ENCODE data around the gene POLR3G.

Gene POLR3G

DNA sequence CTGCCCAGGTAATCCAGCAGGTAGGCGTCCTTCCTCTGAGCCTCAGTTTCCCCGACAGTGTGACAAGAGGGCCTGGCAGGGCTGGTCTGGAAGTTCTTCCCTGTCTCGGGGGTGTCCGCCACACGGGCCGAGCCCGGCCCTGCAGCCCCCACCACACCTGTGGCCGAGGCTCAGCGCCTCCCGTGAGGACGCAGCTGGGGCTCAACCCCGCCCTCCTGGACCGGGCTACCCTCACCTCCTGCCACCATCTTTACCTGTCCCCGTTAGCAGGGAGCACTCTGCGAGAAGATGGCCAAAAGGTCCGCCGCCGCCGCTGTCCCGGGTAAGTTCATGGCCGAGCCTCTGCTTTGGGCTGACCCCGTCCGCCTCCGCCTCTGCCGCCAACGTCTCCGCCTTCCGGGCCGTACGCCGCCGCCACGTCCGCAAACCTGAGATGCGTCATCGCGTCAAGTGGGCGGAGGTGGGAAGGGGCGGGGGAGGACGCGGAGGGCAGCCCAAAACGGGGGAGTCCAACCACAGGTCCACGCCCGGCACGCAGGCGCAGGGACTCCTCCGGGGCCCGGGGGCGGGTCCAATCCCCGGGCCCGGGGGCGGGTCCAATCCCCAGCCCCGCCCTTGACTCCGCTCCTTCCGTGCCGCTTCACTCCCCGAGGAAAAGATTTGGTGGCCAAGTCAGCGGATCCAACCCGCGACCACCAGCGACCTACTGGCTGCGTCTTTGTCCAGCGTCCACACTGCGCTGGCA, 54.7 kb downstream of the POLR3G start, which contains the start of gene LYSMD3:
Gene LYSMD3 (minus strand): TSS at position 391 of the 745 bp plus-strand sequence. CDS start 4,295 bp downstream, outside the sequence.
- peak within 1 kb of the TSS; percentile 98 for H3K27ac Mint-ChIP-seq
- H3K36me3 Mint-ChIP-seq: peaks cover 2% of the 10 kb centered on the region
- H3K4me1 Mint-ChIP-seq (ENCODE audit: low read depth): peaks cover 35% of the 10 kb centered on the region
- H3K9me3 Mint-ChIP-seq (ENCODE audit: low read depth): no peaks in the 10 kb centered on the region
- peaks cover 11% of the 10 kb centered on the region for H3K27me3 Mint-ChIP-seq
- peak within 1 kb of the TSS; percentile 98 for H3K4me3 Mint-ChIP-seq

DNA sequence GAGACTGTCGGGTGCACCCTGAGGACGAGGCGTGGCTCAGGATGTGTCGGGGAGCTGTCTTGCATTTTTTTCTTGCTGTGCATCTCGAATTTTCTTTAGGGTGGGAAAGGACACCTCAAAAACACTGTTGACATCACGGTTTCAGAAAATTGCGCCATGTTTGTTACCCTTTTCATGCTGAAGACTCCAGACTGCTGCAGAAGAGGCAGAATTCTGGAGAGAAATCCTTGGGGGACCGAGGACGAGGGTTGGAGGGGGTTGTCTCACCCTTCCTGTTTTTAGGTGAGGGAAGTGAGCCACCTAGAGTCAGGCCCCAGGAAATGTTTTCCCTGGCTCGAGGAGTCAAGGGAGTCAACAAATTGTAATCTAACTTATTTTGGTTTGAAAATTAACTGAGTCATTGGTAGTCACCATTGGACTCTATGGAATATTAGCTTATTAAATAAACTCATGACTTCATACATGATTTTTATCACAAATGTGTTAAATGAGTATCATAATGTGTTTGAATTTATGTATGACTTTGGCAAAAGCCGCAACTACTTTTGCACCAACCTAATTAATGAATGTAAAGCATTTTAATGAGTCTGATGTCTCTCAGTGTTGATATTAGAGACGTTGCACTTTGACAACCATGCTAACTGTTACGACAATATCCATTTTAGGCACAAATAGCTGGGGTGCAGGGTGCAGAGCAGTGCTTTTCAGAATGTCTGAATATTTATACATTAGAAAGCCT, 55.4 kb downstream of the POLR3G start:
- H3K9me3 Mint-ChIP-seq (ENCODE audit: low read depth): no peaks in the 10 kb centered on the region
- peaks cover 12% of the 10 kb centered on the region for H3K27me3 Mint-ChIP-seq
- H3K4me1 Mint-ChIP-seq (ENCODE audit: low read depth): peaks cover 32% of the 10 kb centered on the region
- peak overlapping the region; percentile 98 for H3K4me3 Mint-ChIP-seq
- H3K27ac Mint-ChIP-seq: peak overlapping the region; percentile 98
- peaks cover 2% of the 10 kb centered on the region for H3K36me3 Mint-ChIP-seq

GRCh38 chr5:90530736-90531487, 56.2 kb downstream of the POLR3G start:
- peaks cover 18% of the 10 kb centered on the region for H3K27me3 Mint-ChIP-seq
- no peaks in the 10 kb centered on the region for H3K9me3 Mint-ChIP-seq (ENCODE audit: low read depth)
- no peak overlapping the region for H3K27ac Mint-ChIP-seq
- H3K36me3 Mint-ChIP-seq: peaks cover 2% of the 10 kb centered on the region
- peaks cover 28% of the 10 kb centered on the region for H3K4me1 Mint-ChIP-seq (ENCODE audit: low read depth)
- no peak overlapping the region for H3K4me3 Mint-ChIP-seq

DNA sequence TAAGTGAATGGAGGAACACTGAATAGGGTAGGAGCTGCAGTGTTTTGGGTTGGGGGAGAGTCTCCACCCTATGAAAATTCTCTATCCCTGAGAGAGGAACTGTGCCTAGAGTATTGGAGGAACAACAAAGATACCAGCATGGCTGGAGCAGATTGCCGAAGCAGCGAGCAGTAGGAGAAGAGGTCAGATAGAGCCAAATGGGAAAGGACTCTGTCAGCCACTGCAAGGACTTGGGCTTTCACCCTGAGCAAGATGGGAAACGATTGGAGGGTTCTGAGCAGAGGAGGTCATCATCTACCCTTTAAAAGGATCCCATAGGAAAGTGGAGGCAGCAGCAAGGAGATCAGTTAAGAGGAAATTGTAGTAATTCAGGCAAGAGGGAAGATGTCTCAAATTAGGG, 59.1 kb downstream of the POLR3G start:
- Mint-ChIP-seq H3K4me3 (no peak overlapping the region), H3K9me3 (ENCODE audit: low read depth) (no peaks in the 10 kb centered on the region), H3K36me3 (no peaks in the 10 kb centered on the region), H3K27me3 (peaks cover 19% of the 10 kb centered on the region), H3K27ac (no peak overlapping the region), H3K4me1 (ENCODE audit: low read depth) (peaks cover 2% of the 10 kb centered on the region)

DNA sequence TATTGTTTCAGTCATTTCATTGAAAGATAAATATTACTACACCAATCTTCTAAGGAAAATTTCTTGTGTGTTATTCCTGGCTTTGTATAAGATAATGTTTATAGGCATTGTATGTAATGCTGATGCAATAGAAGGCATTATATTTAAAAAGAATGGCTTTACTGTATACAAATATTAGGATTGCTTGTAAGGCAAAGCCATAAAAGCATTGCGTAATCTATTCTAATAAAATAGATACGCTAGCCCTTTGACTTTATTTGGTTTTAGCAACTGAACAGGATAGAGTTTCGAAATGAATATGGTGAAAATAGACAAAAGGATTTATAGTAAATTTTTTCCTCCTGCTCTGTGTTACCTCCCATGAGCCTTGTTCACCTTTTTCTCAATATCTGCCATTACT, 60.3 kb downstream of the POLR3G start:
- H3K4me3 Mint-ChIP-seq: no peak overlapping the region
- H3K27ac Mint-ChIP-seq: no peak overlapping the region
- peaks cover 22% of the 10 kb centered on the region for H3K27me3 Mint-ChIP-seq
- H3K9me3 Mint-ChIP-seq (ENCODE audit: low read depth): no peaks in the 10 kb centered on the region
- no peaks in the 10 kb centered on the region for H3K36me3 Mint-ChIP-seq
- no peaks in the 10 kb centered on the region for H3K4me1 Mint-ChIP-seq (ENCODE audit: low read depth)

- peaks cover 20% of the 10 kb centered on the region for H3K27me3 Mint-ChIP-seq
- no peak overlapping the region for H3K27ac Mint-ChIP-seq
- H3K4me3 Mint-ChIP-seq: no peak overlapping the region
- H3K4me1 Mint-ChIP-seq (ENCODE audit: low read depth): no peaks in the 10 kb centered on the region
- H3K9me3 Mint-ChIP-seq (ENCODE audit: low read depth): no peaks in the 10 kb centered on the region
- no peaks in the 10 kb centered on the region for H3K36me3 Mint-ChIP-seq
Measured at GRCh38 chr5:90542827-90543519, 68.3 kb downstream of the POLR3G start.

DNA sequence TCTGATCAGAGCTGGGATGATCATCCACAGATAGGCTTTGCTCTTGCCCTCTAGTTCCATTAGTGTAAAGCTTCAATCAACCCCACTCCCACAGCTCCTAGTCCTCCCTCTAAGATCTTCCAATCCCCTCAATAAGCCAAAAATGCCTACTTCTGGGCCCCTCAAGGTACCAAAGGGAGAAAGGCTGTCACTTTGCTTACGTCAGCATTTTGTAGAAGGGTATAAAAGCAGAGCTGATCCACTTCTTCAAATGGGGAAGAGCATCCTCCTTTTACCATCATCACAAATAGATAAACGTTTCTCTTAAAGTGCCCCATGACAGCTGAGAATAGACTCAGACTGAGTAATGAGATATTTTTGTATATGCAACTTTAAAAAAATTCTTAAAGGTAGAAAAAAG, 70.8 kb downstream of the POLR3G start:
- H3K27ac Mint-ChIP-seq: no peak overlapping the region
- H3K9me3 Mint-ChIP-seq (ENCODE audit: low read depth): no peaks in the 10 kb centered on the region
- H3K4me1 Mint-ChIP-seq (ENCODE audit: low read depth): no peaks in the 10 kb centered on the region
- H3K27me3 Mint-ChIP-seq: peaks cover 17% of the 10 kb centered on the region
- no peaks in the 10 kb centered on the region for H3K36me3 Mint-ChIP-seq
- H3K4me3 Mint-ChIP-seq: no peak overlapping the region

GRCh38 chr5:90546216-90546837, 71.7 kb downstream of the POLR3G start:
- Mint-ChIP-seq H3K36me3 (no peaks in the 10 kb centered on the region), H3K9me3 (ENCODE audit: low read depth) (no peaks in the 10 kb centered on the region), H3K4me3 (no peak overlapping the region), H3K27ac (no peak overlapping the region), H3K4me1 (ENCODE audit: low read depth) (no peaks in the 10 kb centered on the region), H3K27me3 (peaks cover 17% of the 10 kb centered on the region)

GRCh38 chr5:90547072-90547536, 72.4 kb downstream of the POLR3G start:
- Mint-ChIP-seq H3K27ac (no peak overlapping the region), H3K27me3 (peaks cover 21% of the 10 kb centered on the region), H3K36me3 (no peaks in the 10 kb centered on the region), H3K4me3 (no peak overlapping the region), H3K9me3 (ENCODE audit: low read depth) (no peaks in the 10 kb centered on the region), H3K4me1 (ENCODE audit: low read depth) (no peaks in the 10 kb centered on the region)

GRCh38 chr5:90548069-90548593, 73.5 kb downstream of the POLR3G start:
- Mint-ChIP-seq H3K9me3 (ENCODE audit: low read depth) (no peaks in the 10 kb centered on the region), H3K36me3 (no peaks in the 10 kb centered on the region), H3K27me3 (peaks cover 20% of the 10 kb centered on the region), H3K4me1 (ENCODE audit: low read depth) (no peaks in the 10 kb centered on the region), H3K4me3 (no peak overlapping the region), H3K27ac (no peak overlapping the region)

DNA sequence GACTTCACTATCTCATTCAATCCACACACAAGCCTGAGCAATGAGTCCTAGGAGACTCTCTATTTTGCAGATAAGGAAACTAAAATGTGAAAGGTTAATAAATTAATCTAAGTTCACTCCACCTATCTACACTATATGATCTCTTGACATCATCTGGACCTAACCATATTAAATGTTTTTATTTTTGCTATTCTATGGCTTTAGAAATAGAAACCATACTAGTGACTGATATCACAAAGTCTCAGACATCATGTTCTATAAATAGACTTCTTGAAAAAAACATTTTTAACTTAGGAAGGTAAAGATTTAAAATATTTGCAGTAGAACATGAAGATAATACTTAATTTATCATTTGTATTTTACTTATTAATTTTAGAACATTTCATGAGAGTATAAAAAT, 74.6 kb downstream of the POLR3G start:
- no peaks in the 10 kb centered on the region for H3K36me3 Mint-ChIP-seq
- no peaks in the 10 kb centered on the region for H3K9me3 Mint-ChIP-seq (ENCODE audit: low read depth)
- H3K4me3 Mint-ChIP-seq: no peak overlapping the region
- no peak overlapping the region for H3K27ac Mint-ChIP-seq
- peaks cover 22% of the 10 kb centered on the region for H3K27me3 Mint-ChIP-seq
- H3K4me1 Mint-ChIP-seq (ENCODE audit: low read depth): no peaks in the 10 kb centered on the region

GRCh38 chr5:90549729-90550275, 75.1 kb downstream of the POLR3G start:
- no peak overlapping the region for H3K27ac Mint-ChIP-seq
- no peaks in the 10 kb centered on the region for H3K4me1 Mint-ChIP-seq (ENCODE audit: low read depth)
- H3K4me3 Mint-ChIP-seq: no peak overlapping the region
- peaks cover 19% of the 10 kb centered on the region for H3K27me3 Mint-ChIP-seq
- no peaks in the 10 kb centered on the region for H3K36me3 Mint-ChIP-seq
- H3K9me3 Mint-ChIP-seq (ENCODE audit: low read depth): no peaks in the 10 kb centered on the region

DNA sequence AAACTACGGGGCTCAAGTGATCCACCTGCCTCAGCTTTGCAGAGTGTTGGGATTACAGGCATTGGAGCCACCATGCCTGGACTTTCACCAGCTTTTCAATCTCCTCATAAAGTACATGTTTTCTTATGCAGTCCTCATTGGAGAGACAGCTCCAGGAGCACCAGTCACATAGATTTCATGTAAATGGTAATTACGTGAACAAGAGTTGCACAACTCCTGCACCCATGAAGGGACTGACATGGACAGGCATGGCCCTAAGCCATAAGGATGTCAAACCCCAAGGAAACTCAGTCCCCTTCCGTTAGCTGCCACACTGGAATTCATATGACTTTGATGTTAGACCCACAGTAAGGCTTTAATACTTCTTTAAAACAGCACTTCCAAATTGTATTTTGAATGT, 76.3 kb downstream of the POLR3G start:
- Mint-ChIP-seq H3K27ac (no peak overlapping the region), H3K27me3 (peaks cover 17% of the 10 kb centered on the region), H3K36me3 (no peaks in the 10 kb centered on the region), H3K4me3 (no peak overlapping the region), H3K9me3 (ENCODE audit: low read depth) (no peaks in the 10 kb centered on the region), H3K4me1 (ENCODE audit: low read depth) (no peaks in the 10 kb centered on the region)

DNA sequence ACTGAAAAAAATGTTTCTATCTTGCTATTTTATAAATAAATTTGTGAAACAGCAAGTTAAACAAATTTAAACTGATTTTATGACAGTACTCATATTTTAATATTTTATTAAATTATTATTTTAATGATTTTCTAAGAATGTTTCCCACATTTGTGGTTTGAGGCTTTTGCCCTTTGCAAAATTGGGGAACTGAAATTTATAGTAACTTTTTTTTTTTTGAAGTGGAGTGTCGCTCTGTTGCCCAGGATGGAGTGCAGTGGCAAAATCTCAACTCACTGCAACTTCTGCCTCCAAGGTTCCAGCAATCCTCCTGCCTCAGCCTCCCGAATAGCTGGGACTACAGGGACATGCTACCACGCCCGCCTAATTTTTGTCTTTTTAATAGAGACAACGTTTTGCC, 76.7 kb downstream of the POLR3G start:
- Mint-ChIP-seq H3K4me1 (ENCODE audit: low read depth) (no peaks in the 10 kb centered on the region), H3K36me3 (no peaks in the 10 kb centered on the region), H3K27me3 (peaks cover 19% of the 10 kb centered on the region), H3K9me3 (ENCODE audit: low read depth) (no peaks in the 10 kb centered on the region), H3K4me3 (no peak overlapping the region), H3K27ac (no peak overlapping the region)
